Sigmoid colon (tissue), 7 donors: ENCODE measurements around the gene SSBP3. TPM values are rescaled to one million over a fixed set of nuclear protein-coding genes. Genes with fewer than 3 reads are reported as not detected.
A peak's percentile ranks its signal among the peaks of the same experiment; 100 is the strongest.

ENCODE experiments used
- DNase-seq: peaks from one replicate; pipeline ENCODE4 v3.0.0-alpha.2; 2019
- H3K27ac ChIP-seq, 4 donors: fragments of 200-600 bp; sonication (generic); one replicate each; pipeline ENCODE4 v1.5.1; 2016 to 2019; ENCODE audit warnings: mild to moderate bottlenecking in 1 of 4
- H3K27me3 ChIP-seq, 3 donors: fragments of 200-600 bp; sonication (generic); one replicate each; pipeline ENCODE4 v1.5.1; 2019; ENCODE audit warnings: mild to moderate bottlenecking in 1 of 3
- H3K36me3 ChIP-seq, 4 donors: fragments of 200-600 bp; sonication (generic); one replicate each; pipeline ENCODE4 v1.5.1; 2016 to 2019
- H3K4me1 ChIP-seq, 4 donors: fragments of 200-600 bp; sonication (generic); one replicate each; pipeline ENCODE4 v1.5.1; 2017 to 2019
- H3K4me3 ChIP-seq, 4 donors: fragments of 200-600 bp; sonication (generic); one replicate each; pipeline ENCODE4 v1.5.1; 2017 to 2019; ENCODE audit warnings: mild to moderate bottlenecking in 2 of 4, moderate library complexity in 1 of 4
- H3K9me3 ChIP-seq, 4 donors: fragments of 200-600 bp in 3 of 4; sonication (generic) in 3 of 4; one replicate each; pipeline versions ENCODE4 v1.5.1 to v1.6.1; 2013 to 2019
- CTCF ChIP-seq, 4 experiments: fragments of 450-650 bp in 3 of 4; fragments of 200-600 bp in 1 of 4; IDR thresholded peaks; one replicate each; pipeline ENCODE4 v1.5.1; 2016 to 2019; ENCODE audit warnings: antibody characterized with exemption in 4 of 4, mild to moderate bottlenecking in 3 of 4, moderate library complexity in 2 of 4
- EP300 ChIP-seq, 4 donors: sonication (generic); formaldehyde crosslinking; IDR thresholded peaks; one replicate each; pipeline ENCODE4 v1.6.1; 2017; ENCODE audit warnings: antibody characterized with exemption in 4 of 4
- POLR2A ChIP-seq, 2 donors: fragments of 450-650 bp; IDR thresholded peaks; one replicate each; pipeline ENCODE4 v1.6.1; 2016; ENCODE audit warnings: antibody characterized with exemption in 2 of 2, mild to moderate bottlenecking in 2 of 2, moderate library complexity in 2 of 2
- POLR2AphosphoS5 ChIP-seq, 4 donors: sonication (generic); formaldehyde crosslinking; IDR thresholded peaks; one replicate each; pipeline ENCODE4 v1.6.1; 2017; ENCODE audit warnings: antibody characterized with exemption in 4 of 4
- WGBS, 2 donors: extraction: QIAGEN DNeasy Blood & Tissue Kit; methylation state at CpG; one replicate each; pipeline ENCODE4 v1.1.7; 2013; 5-methylcytosine and 5-hydroxymethylcytosine counted together
- intact Hi-C: fragments of 100-400 bp; cut with DNase I; formaldehyde crosslinking; loops from one replicate; pipeline ENCODE4 v1.15.1; 2023
- polyA plus RNA-seq, 3 donors: library from polyadenylated mRNA; stranded (reverse); fragments of 200-250 nt; gene quantifications; one replicate each; pipeline ENCODE4 v1.2.3, GENCODE V29; 2013
- total RNA-seq, 4 donors: library from RNA; depleted of rRNA; stranded (reverse); fragments of >200 nt; gene quantifications; one replicate each; pipeline ENCODE4 v1.1.0, GENCODE V29; 2016
- donor health status: healthy with polysubstance abuse.
- donor health status: Bipolar disorder and iron deficiency.
- donor health status: healthy.

Gene SSBP3
- total and polyA plus RNA-seq, 7 donors: 27.4 to 62.5 (median 38.5) TPM

- peaks cover 0 to 94% (median 92%) of the 10 kb centered on the region in 4 donors for H3K4me1 ChIP-seq
- DNase-seq: no peak
These were observed 73.2 kb downstream of the SSBP3 start for GRCh38 chr1:54332781-54333585.

GRCh38 chr1:54331843-54332463 is 74.2 kb downstream of the SSBP3 start:
- peak overlapping the region; percentile 19 to 93 (median 60) for H3K27ac ChIP-seq
- no peak for DNase-seq
- H3K27me3 ChIP-seq: no peaks in the 10 kb centered on the region
- no peaks in the 10 kb centered on the region for H3K36me3 ChIP-seq
- H3K9me3 ChIP-seq: no peaks in the 10 kb centered on the region
- H3K4me1 ChIP-seq: peaks cover 0 to 100% (median 98%) of the 10 kb centered on the region in 4 donors
- intact Hi-C loops: no loop called here
- 83 to 87% methylated on average over 3 of the region's 3 CpGs for WGBS, 2 donors
- TF ChIP-seq POLR2AphosphoS5 (IDR thresholded peaks at IDR 0.05) (no peak), CTCF (IDR thresholded peaks at IDR 0.05) (no peak), POLR2A (IDR thresholded peaks at IDR 0.05) (no peak), EP300 (IDR thresholded peaks at IDR 0.05) (no peak)
- no peak overlapping the region for H3K4me3 ChIP-seq

More at GRCh38 chr1:54332781-54333585, 73.2 kb downstream of the SSBP3 start:
- H3K4me3 ChIP-seq: no peak overlapping the region
- no peaks in the 10 kb centered on the region for H3K9me3 ChIP-seq
- no peaks in the 10 kb centered on the region for H3K27me3 ChIP-seq
- TF ChIP-seq POLR2AphosphoS5 (IDR thresholded peaks at IDR 0.05): peak in 1 of 4 donors; percentile 40
- TF ChIP-seq EP300 (IDR thresholded peaks at IDR 0.05): no peak
- H3K36me3 ChIP-seq: no peaks in the 10 kb centered on the region
- intact Hi-C loops: no loop called here
- 85 to 86% methylated on average over 21 of the region's 21 CpGs for WGBS, 2 donors
- H3K27ac ChIP-seq: peak overlapping the region; percentile 83 to 93 (median 86)

GRCh38 chr1:54331091-54331772 is 75.0 kb downstream of the SSBP3 start:
- DNase-seq: no peak
- no peaks in the 10 kb centered on the region for H3K9me3 ChIP-seq
- no peak for TF ChIP-seq POLR2A (IDR thresholded peaks at IDR 0.05)
- TF ChIP-seq CTCF (IDR thresholded peaks at IDR 0.05): no peak
- no peak for TF ChIP-seq EP300 (IDR thresholded peaks at IDR 0.05)
- no peak for TF ChIP-seq POLR2AphosphoS5 (IDR thresholded peaks at IDR 0.05)
- no peaks in the 10 kb centered on the region for H3K36me3 ChIP-seq
- H3K27ac ChIP-seq: peak overlapping the region; percentile 19 to 93 (median 40)
- no peak overlapping the region for H3K4me3 ChIP-seq
- no peaks in the 10 kb centered on the region for H3K27me3 ChIP-seq
- intact Hi-C loops: no loop called here
- 72 to 74% methylated on average over 12 of the region's 12 CpGs for WGBS, 2 donors
- peaks cover 0 to 100% (median 100%) of the 10 kb centered on the region in 4 donors for H3K4me1 ChIP-seq

GRCh38 chr1:54329312-54330003 is 76.7 kb downstream of the SSBP3 start:
- Histone ChIP-seq H3K4me3 (no peak overlapping the region), H3K4me1 (peaks cover 0 to 100% (median 100%) of the 10 kb centered on the region in 4 donors), H3K36me3 (no peaks in the 10 kb centered on the region), H3K9me3 (no peaks in the 10 kb centered on the region), H3K27ac (peak overlapping the region; percentile 0 to 80 (median 46)), H3K27me3 (no peaks in the 10 kb centered on the region)
- no peak for TF ChIP-seq EP300 (IDR thresholded peaks at IDR 0.05)
- no peak for TF ChIP-seq CTCF (IDR thresholded peaks at IDR 0.05)
- no peak for TF ChIP-seq POLR2AphosphoS5 (IDR thresholded peaks at IDR 0.05)
- no peak for TF ChIP-seq POLR2A (IDR thresholded peaks at IDR 0.05)
- intact Hi-C loops: loop anchor here (5.0 kb wide), 3 partner anchors 52 to 73 kb away; no protein-coding TSS in a partner anchor
- no peak for DNase-seq
- 83 to 85% methylated on average over 5 of the region's 5 CpGs for WGBS, 2 donors
